SH-SY5Y (cell line): Measurements from ENCODE around the gene UVRAG.

Experiments
- GATA2 ChIP-seq: IDR thresholded peaks from 2 replicates; pipeline ENCODE4 v1.6.1; 2011; ENCODE audit warnings: mild to moderate bottlenecking, low read depth, low read length
- GATA3 ChIP-seq: IDR thresholded peaks from 2 replicates; pipeline ENCODE4 v1.6.1; 2011; ENCODE audit warnings: low read depth, mild to moderate bottlenecking, low read length, moderate library complexity

DNA sequence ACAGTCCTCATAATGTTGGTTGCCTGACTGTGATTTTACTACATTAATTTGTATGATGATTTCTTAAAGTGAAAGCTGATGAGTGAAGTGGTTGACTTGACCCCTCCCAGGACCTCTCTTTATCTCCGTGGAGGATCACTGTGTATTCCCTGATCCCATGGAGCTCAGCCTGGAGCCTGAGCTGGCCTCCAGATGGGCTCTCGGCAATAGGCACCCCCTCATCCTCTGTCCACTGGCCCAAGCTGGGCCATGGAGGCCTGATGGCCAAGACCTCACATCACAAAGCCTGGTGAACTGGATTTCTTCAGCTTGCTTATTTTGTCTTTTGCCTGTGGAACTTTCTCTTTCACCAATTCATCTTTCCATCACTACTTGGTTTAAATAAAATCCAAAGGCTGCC is 316.1 kb downstream of the UVRAG start:
- TF ChIP-seq GATA2 (no peak; the same call in 1 of the 2 replicates), GATA3 (no peak)
